H9 (cell line): ENCODE data around the gene KLHDC7A. TPM values are rescaled to one million over a fixed set of nuclear protein-coding genes. Genes with fewer than 3 reads are reported as not detected.

Experiments
- DNase-seq: peaks from one replicate; pipeline ENCODE4 v3.0.0-alpha.2; 2017
- H2AFZ ChIP-seq: one replicate; pipeline ENCODE4 v1.6.1; 2013; ENCODE audit warnings: mild to moderate bottlenecking, low read length, control low read depth, moderate library complexity
- H2AK5ac ChIP-seq: 2 replicates; pipeline ENCODE4 v1.6.1; 2013; ENCODE audit warnings: low read length, control low read depth, mixed read lengths; ENCODE audit not compliant: insufficient read length
- H2BK120ac ChIP-seq: one replicate; pipeline ENCODE4 v1.6.1; 2013; ENCODE audit warnings: low read depth, mild to moderate bottlenecking, low read length, control low read depth, inconsistent platforms; ENCODE audit not compliant: poor library complexity, severe bottlenecking
- H2BK12ac ChIP-seq: 2 replicates; pipeline ENCODE4 v1.6.1; 2013; ENCODE audit warnings: low read length, control low read depth, mixed read lengths, low read depth; ENCODE audit not compliant: insufficient read length
- H2BK15ac ChIP-seq: 2 replicates; pipeline ENCODE4 v1.6.1; 2013; ENCODE audit warnings: low read depth, low read length, control low read depth
- H2BK20ac ChIP-seq: one replicate; pipeline ENCODE4 v1.6.1; 2013; ENCODE audit warnings: low read depth, mild to moderate bottlenecking, low read length, control low read depth, inconsistent platforms; ENCODE audit not compliant: poor library complexity, severe bottlenecking
- H2BK5ac ChIP-seq: 2 replicates; pipeline ENCODE4 v1.6.1; 2013; ENCODE audit warnings: low read length, control low read depth, mixed read lengths; ENCODE audit not compliant: insufficient read length
- H3K14ac ChIP-seq: 2 replicates; pipeline ENCODE4 v1.6.1; 2013; ENCODE audit warnings: low read length, control low read depth; ENCODE audit not compliant: insufficient read depth
- H3K18ac ChIP-seq: 2 replicates; pipeline ENCODE4 v1.6.1; 2013; ENCODE audit warnings: low read depth, mild to moderate bottlenecking, mixed read lengths, low read length, control low read depth; ENCODE audit not compliant: insufficient read length
- H3K23ac ChIP-seq: 2 replicates; pipeline ENCODE4 v1.6.1; 2013; ENCODE audit warnings: low read length, control low read depth, mixed read lengths, low read depth; ENCODE audit not compliant: insufficient read length
- H3K23me2 ChIP-seq: 2 replicates; pipeline ENCODE4 v1.6.1; 2013; ENCODE audit warnings: low read depth, mild to moderate bottlenecking, mixed read lengths, low read length, control low read depth; ENCODE audit not compliant: insufficient read length, poor library complexity, severe bottlenecking
- H3K27ac ChIP-seq: 2 replicates; pipeline ENCODE4 v1.5.1; 2013; ENCODE audit warnings: low read length, control low read depth, mixed read lengths, low read depth; ENCODE audit not compliant: insufficient read length
- H3K27me3 ChIP-seq: 2 replicates; pipeline ENCODE4 v1.6.1; 2013; ENCODE audit warnings: low read length, control low read depth, inconsistent platforms; ENCODE audit not compliant: insufficient read depth
- H3K4ac ChIP-seq: 2 replicates; pipeline ENCODE4 v1.6.1; 2013; ENCODE audit warnings: low read depth, mild to moderate bottlenecking, control low read depth, inconsistent platforms, low read length, moderate library complexity
- H3K4me1 ChIP-seq: 2 replicates; pipeline ENCODE4 v1.6.1; 2013; ENCODE audit warnings: low read length, control low read depth, inconsistent platforms; ENCODE audit not compliant: insufficient read depth
- H3K4me2 ChIP-seq: 2 replicates; pipeline ENCODE4 v1.6.1; 2013; ENCODE audit warnings: low read length, control low read depth, mixed read lengths; ENCODE audit not compliant: insufficient read length, insufficient read depth
- H3K56ac ChIP-seq: 2 replicates; pipeline ENCODE4 v1.6.1; 2013; ENCODE audit warnings: low read depth, mild to moderate bottlenecking, mixed read lengths, low read length, control low read depth; ENCODE audit not compliant: insufficient read length
- H3K79me1 ChIP-seq: 2 replicates; pipeline ENCODE4 v1.6.1; 2013; ENCODE audit warnings: low read depth, mild to moderate bottlenecking, moderate library complexity, low read length, control low read depth, inconsistent platforms; ENCODE audit not compliant: insufficient read depth, poor library complexity, severe bottlenecking
- H3K79me2 ChIP-seq: 2 replicates; pipeline ENCODE4 v1.6.1; 2013; ENCODE audit warnings: low read length, control low read depth, inconsistent platforms; ENCODE audit not compliant: insufficient read depth
- H3K9ac ChIP-seq: 2 replicates; pipeline ENCODE4 v1.6.1; 2013; ENCODE audit warnings: low read length, control low read depth, mixed read lengths; ENCODE audit not compliant: insufficient read length; ENCODE audit errors: extremely low read depth
- H3K9me3 ChIP-seq: one replicate; pipeline ENCODE4 v1.6.1; 2013; ENCODE audit warnings: low read depth, low read length, inconsistent platforms; ENCODE audit not compliant: control insufficient read depth
- H3T11ph ChIP-seq: one replicate; pipeline ENCODE4 v1.6.1; 2013; ENCODE audit warnings: mild to moderate bottlenecking, low read length, control low read depth, inconsistent platforms
- H4K20me1 ChIP-seq: one replicate; pipeline ENCODE4 v1.6.1; 2013; ENCODE audit not compliant: control insufficient read depth, insufficient read length, insufficient read depth
- H4K5ac ChIP-seq: 2 replicates; pipeline ENCODE4 v1.6.1; 2013; ENCODE audit warnings: low read depth, mild to moderate bottlenecking, mixed read lengths, low read length, control low read depth; ENCODE audit not compliant: insufficient read length
- H4K8ac ChIP-seq: replicated peaks from 2 replicates; pipeline ENCODE4 v1.6.1; 2013; ENCODE audit warnings: low read length, control low read depth, mixed read lengths, low read depth; ENCODE audit not compliant: insufficient read length
- H4K91ac ChIP-seq: 2 replicates; pipeline ENCODE4 v1.6.1; 2013; ENCODE audit warnings: low read depth, mild to moderate bottlenecking, moderate library complexity, mixed read lengths, low read length, control low read depth; ENCODE audit not compliant: insufficient read length
- H3K27ac Mint-ChIP-seq, 3 experiments: 2 replicates in 2 of 3; 3 replicates in 1 of 3; pipeline ENCODE4 v1.8.0; 2020 to 2021; ENCODE audit warnings: mixed read lengths in 3 of 3, mild to moderate bottlenecking in 1 of 3, moderate library complexity in 1 of 3
- H3K27me3 Mint-ChIP-seq: 2 replicates; pipeline ENCODE4 v1.8.0; 2021; ENCODE audit warnings: low read depth, mild to moderate bottlenecking, moderate library complexity, mixed read lengths
- H3K36me3 Mint-ChIP-seq, 3 experiments: 2 replicates in 2 of 3; 3 replicates in 1 of 3; pipeline ENCODE4 v1.8.0; 2020 to 2021; ENCODE audit warnings: low read depth in 3 of 3, mixed read lengths in 3 of 3; ENCODE audit not compliant: insufficient read depth in 1 of 3
- H3K4me1 Mint-ChIP-seq, 2 experiments: 2 replicates each; pipeline ENCODE4 v1.8.0; 2020; ENCODE audit warnings: mixed read lengths in 2 of 2
- H3K4me3 Mint-ChIP-seq, 2 experiments: 2 replicates in 1 of 2; 3 replicates in 1 of 2; pipeline ENCODE4 v1.8.0; 2020 to 2021; ENCODE audit warnings: mild to moderate bottlenecking in 2 of 2, mixed read lengths in 2 of 2, moderate library complexity in 1 of 2
- H3K9me3 Mint-ChIP-seq, 2 experiments: 2 replicates in 1 of 2; 3 replicates in 1 of 2; pipeline ENCODE4 v1.8.0; 2020; ENCODE audit warnings: mild to moderate bottlenecking in 2 of 2, mixed read lengths in 2 of 2, moderate library complexity in 1 of 2
- CTCF ChIP-seq: fragments of 200-600 bp; sonication (generic); conservative IDR thresholded peaks from 3 replicates; pipeline ENCODE4 v1.8.0; 2021; ENCODE audit warnings: antibody characterized with exemption, mild to moderate bottlenecking
- WGBS: extraction: QIAGEN DNeasy Blood & Tissue Kit; methylation state at CpG from one replicate; pipeline ENCODE4 v1.1.7; 2013; ENCODE audit warnings: missing lambda C conversion rate, low lambda C conversion rate, mixed read lengths; ENCODE audit not compliant: insufficient read length; ENCODE audit errors: extremely low coverage; 5-methylcytosine and 5-hydroxymethylcytosine counted together
- total RNA-seq: library from RNA; stranded (reverse); gene quantifications from 2 replicates; pipeline ENCODE4 v1.2.1, GENCODE V29; 2021

KLHDC7A gene
- total RNA-seq, 1 experiment from 2014 or later: 11.4 TPM

GRCh38 chr1:18469514-18469913, 11.2 kb upstream of the KLHDC7A start:
- peaks cover 2 to 4% of the 10 kb centered on the region in 2 experiments; a peak in 2 of 5 replicates for H3K9me3 Mint-ChIP-seq
- Histone ChIP-seq H3K23ac (no peak overlapping the region), H2BK120ac (no peak overlapping the region), H4K5ac (no peak overlapping the region), H3K23me2 (no peaks in the 10 kb centered on the region), H4K20me1 (no peaks in the 10 kb centered on the region), H2BK20ac (no peak overlapping the region), H3K79me1 (no peaks in the 10 kb centered on the region), H2AK5ac (no peak overlapping the region), H3K18ac (no peak overlapping the region), H2AFZ (no peak overlapping the region), H3K4me1 (no peaks in the 10 kb centered on the region), H2BK12ac (no peak overlapping the region), H3K56ac (no peak overlapping the region), H2BK5ac (no peak overlapping the region), H4K8ac (no peak overlapping the region), H3K9me3 (no peaks in the 10 kb centered on the region), H3K4me2 (no peak overlapping the region), H3T11ph (no peak overlapping the region), H3K27ac (no peak overlapping the region), H3K27me3 (no peaks in the 10 kb centered on the region; the same call in 1 of the 2 replicates), H3K9ac (no peak overlapping the region), H4K91ac (no peak overlapping the region), H3K79me2 (no peaks in the 10 kb centered on the region), H2BK15ac (no peak overlapping the region), H3K14ac (no peak overlapping the region), H3K4ac (no peak overlapping the region)
- WGBS: no CpG with 5 or more reads among the region's 8 CpGs
- H3K4me1 Mint-ChIP-seq: peaks cover 23 to 24% of the 10 kb centered on the region in 2 experiments
- H3K36me3 Mint-ChIP-seq: peaks cover 3 to 10% (median 4%) of the 10 kb centered on the region in 3 experiments; a peak in 6 of 7 replicates
- DNase-seq: no peak
- peak overlapping the region in 1 of 3 experiments; percentile 55; a peak in 2 of 7 replicates for H3K27ac Mint-ChIP-seq
- H3K27me3 Mint-ChIP-seq: peaks cover 3% of the 10 kb centered on the region
- no peak for TF ChIP-seq CTCF
- H3K4me3 Mint-ChIP-seq: no peak overlapping the region
